Mesenchymal stem cell (in vitro differentiated cells and primary cell): ENCODE data around the gene PDE8A.

Experiments used
- DNase-seq: peaks from one replicate; pipeline ENCODE4 v3.0.0-alpha.2; 2013
- H2AFZ ChIP-seq: one replicate; pipeline ENCODE4 v1.6.1; 2013; ENCODE audit warnings: low read depth, mild to moderate bottlenecking, control low read depth, inconsistent platforms, low read length, moderate library complexity
- H2AK5ac ChIP-seq: 2 replicates; pipeline ENCODE4 v1.6.1; 2013; ENCODE audit warnings: low read length, moderate library complexity, mild to moderate bottlenecking, inconsistent platforms; ENCODE audit not compliant: severe bottlenecking
- H2BK120ac ChIP-seq: one replicate; pipeline ENCODE4 v1.6.1; 2013; ENCODE audit warnings: low read depth, mild to moderate bottlenecking, inconsistent platforms, low read length, moderate library complexity
- H2BK12ac ChIP-seq, 2 experiments: one replicate each; pipeline ENCODE4 v1.6.1; 2013; ENCODE audit warnings: inconsistent platforms in 2 of 2, low read length in 2 of 2, mild to moderate bottlenecking in 2 of 2, moderate library complexity in 2 of 2, control low read depth in 1 of 2
- H2BK15ac ChIP-seq: one replicate; pipeline ENCODE4 v1.6.1; 2013; ENCODE audit warnings: mild to moderate bottlenecking, low read depth, inconsistent platforms; ENCODE audit not compliant: poor library complexity, severe bottlenecking
- H2BK5ac ChIP-seq: 2 replicates; pipeline ENCODE4 v1.6.1; 2013; ENCODE audit warnings: low read depth, mild to moderate bottlenecking, low read length, control low read depth, inconsistent platforms; ENCODE audit not compliant: poor library complexity, severe bottlenecking
- H3K14ac ChIP-seq, 2 experiments: one replicate each; pipeline ENCODE4 v1.6.1; 2013; ENCODE audit warnings: inconsistent platforms in 2 of 2, low read length in 2 of 2, control low read depth in 1 of 2, mild to moderate bottlenecking in 1 of 2, moderate library complexity in 1 of 2
- H3K18ac ChIP-seq, 2 experiments: one replicate each; pipeline ENCODE4 v1.6.1; 2013; ENCODE audit warnings: inconsistent platforms in 2 of 2, low read length in 2 of 2, control low read depth in 1 of 2, low read depth in 1 of 2, mild to moderate bottlenecking in 1 of 2
- H3K23ac ChIP-seq, 2 experiments: one replicate each; pipeline ENCODE4 v1.6.1; 2013; ENCODE audit warnings: inconsistent platforms in 2 of 2, low read length in 2 of 2, mild to moderate bottlenecking in 2 of 2, moderate library complexity in 2 of 2, control low read depth in 1 of 2
- H3K27ac ChIP-seq: 2 replicates; pipeline ENCODE4 v1.5.1; 2013; ENCODE audit warnings: mild to moderate bottlenecking, moderate library complexity, low read length, control low read depth, inconsistent platforms; ENCODE audit not compliant: poor library complexity, severe bottlenecking
- H3K27me3 ChIP-seq, 2 experiments: 2 replicates each; pipeline versions ENCODE4 v1.6.1 to v1.7.0; 2013; ENCODE audit warnings: low read length in 2 of 2, mild to moderate bottlenecking in 2 of 2, moderate library complexity in 2 of 2, control low read depth in 1 of 2, inconsistent platforms in 1 of 2; ENCODE audit not compliant: control insufficient read depth in 1 of 2, insufficient read depth in 1 of 2
- H3K36me3 ChIP-seq, 2 experiments: 2 replicates each; pipeline versions ENCODE4 v1.6.1 to v1.7.0; 2013; ENCODE audit warnings: low read length in 2 of 2, control low read depth in 1 of 2, inconsistent platforms in 1 of 2, low read depth in 1 of 2, mild to moderate bottlenecking in 1 of 2; ENCODE audit not compliant: insufficient read depth in 2 of 2, control insufficient read depth in 1 of 2
- H3K4ac ChIP-seq, 2 experiments: one replicate each; pipeline ENCODE4 v1.6.1; 2013; ENCODE audit warnings: inconsistent platforms in 2 of 2, low read length in 2 of 2, mild to moderate bottlenecking in 2 of 2, moderate library complexity in 2 of 2, control low read depth in 1 of 2, low read depth in 1 of 2
- H3K4me1 ChIP-seq: 2 replicates; pipeline ENCODE4 v1.6.1; 2013; ENCODE audit warnings: low read depth, low read length, control low read depth; ENCODE audit not compliant: control insufficient read depth, insufficient read depth
- H3K4me2 ChIP-seq: 2 replicates; pipeline ENCODE4 v1.6.1; 2013; ENCODE audit warnings: low read length, mild to moderate bottlenecking, inconsistent platforms; ENCODE audit not compliant: poor library complexity, severe bottlenecking
- H3K4me3 ChIP-seq, 2 experiments: 2 replicates each; pipeline versions ENCODE4 v1.5.1 to v1.7.0; 2013; ENCODE audit warnings: low read length in 2 of 2, mild to moderate bottlenecking in 2 of 2, control low read depth in 1 of 2, low read depth in 1 of 2; ENCODE audit not compliant: insufficient read depth in 1 of 2
- H3K79me1 ChIP-seq: replicated peaks from 2 replicates; pipeline ENCODE4 v1.6.1; 2013; ENCODE audit warnings: mild to moderate bottlenecking, control low read depth, low read length, inconsistent platforms; ENCODE audit not compliant: poor library complexity, severe bottlenecking
- H3K9ac ChIP-seq: 2 replicates; pipeline ENCODE4 v1.7.0; 2013; ENCODE audit warnings: mild to moderate bottlenecking, low read length, moderate library complexity
- H3K9me3 ChIP-seq: 2 replicates; pipeline ENCODE4 v1.7.0; 2013; ENCODE audit warnings: mild to moderate bottlenecking, low read length; ENCODE audit not compliant: control insufficient read depth
- H4K8ac ChIP-seq: one replicate; pipeline ENCODE4 v1.6.1; 2013; ENCODE audit warnings: inconsistent platforms, mild to moderate bottlenecking, low read length, moderate library complexity
- H4K91ac ChIP-seq: one replicate; pipeline ENCODE4 v1.6.1; 2013; ENCODE audit warnings: mild to moderate bottlenecking, low read length, inconsistent platforms
- WGBS: methylation state at CpG from one replicate; pipeline ENCODE4 v1.1.7; 2013; ENCODE audit warnings: mixed read lengths; 5-methylcytosine and 5-hydroxymethylcytosine counted together

PDE8A gene

DNA sequence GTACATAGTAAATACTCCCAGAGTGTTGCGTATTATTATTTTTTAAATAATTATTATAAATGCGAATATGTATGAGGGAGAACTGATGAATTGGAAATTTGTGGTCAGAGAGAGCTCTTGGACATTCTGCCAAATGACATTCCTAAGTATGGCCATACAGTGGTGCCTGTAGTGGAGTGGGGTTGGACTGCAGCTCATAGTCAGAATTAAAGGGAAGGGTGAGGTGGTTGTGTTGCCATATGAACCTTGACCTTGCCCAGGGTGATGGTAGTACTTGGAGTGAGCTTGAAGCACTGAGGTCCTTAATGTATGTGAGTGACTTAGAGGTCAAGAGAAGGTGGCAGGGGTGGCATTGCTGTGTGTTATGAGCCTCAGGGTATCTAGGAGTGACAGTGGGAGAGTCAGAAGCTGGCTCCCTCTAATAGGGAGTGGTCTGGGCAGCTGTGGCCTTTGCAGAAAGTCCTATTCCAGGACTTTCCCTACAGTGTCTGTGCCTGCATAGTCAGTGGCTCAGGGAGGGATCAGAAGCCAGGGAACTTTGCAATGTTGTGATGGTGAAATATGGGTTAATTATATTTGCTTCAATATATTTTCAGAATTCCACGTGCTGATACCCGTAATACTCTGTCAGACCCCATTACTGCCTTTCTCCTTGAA lies 26.2 kb downstream of the PDE8A start:
- Histone ChIP-seq H2AK5ac (no peak overlapping the region), H3K27ac (no peak overlapping the region), H3K36me3 (no peaks in the 10 kb centered on the region), H3K9me3 (no peaks in the 10 kb centered on the region), H3K9ac (no peak overlapping the region), H4K91ac (no peak overlapping the region), H3K14ac (no peak overlapping the region), H3K27me3 (no peaks in the 10 kb centered on the region), H4K8ac (no peak overlapping the region), H3K18ac (peak overlapping the region in 1 of 2 experiments; percentile 77), H2AFZ (no peak overlapping the region), H2BK5ac (no peak overlapping the region), H3K4me2 (no peak overlapping the region), H3K4me1 (peaks cover 4% of the 10 kb centered on the region), H3K79me1 (peaks cover 28% of the 10 kb centered on the region), H3K4ac (peak overlapping the region; percentile 4 to 15), H2BK12ac (peak overlapping the region in 1 of 2 experiments; percentile 2), H2BK15ac (no peak overlapping the region), H3K4me3 (no peak overlapping the region), H2BK120ac (no peak overlapping the region), H3K23ac (no peak overlapping the region)
- DNase-seq, result no peak
- WGBS, result 89% methylated on average over 4 of the region's 4 CpGs

DNA sequence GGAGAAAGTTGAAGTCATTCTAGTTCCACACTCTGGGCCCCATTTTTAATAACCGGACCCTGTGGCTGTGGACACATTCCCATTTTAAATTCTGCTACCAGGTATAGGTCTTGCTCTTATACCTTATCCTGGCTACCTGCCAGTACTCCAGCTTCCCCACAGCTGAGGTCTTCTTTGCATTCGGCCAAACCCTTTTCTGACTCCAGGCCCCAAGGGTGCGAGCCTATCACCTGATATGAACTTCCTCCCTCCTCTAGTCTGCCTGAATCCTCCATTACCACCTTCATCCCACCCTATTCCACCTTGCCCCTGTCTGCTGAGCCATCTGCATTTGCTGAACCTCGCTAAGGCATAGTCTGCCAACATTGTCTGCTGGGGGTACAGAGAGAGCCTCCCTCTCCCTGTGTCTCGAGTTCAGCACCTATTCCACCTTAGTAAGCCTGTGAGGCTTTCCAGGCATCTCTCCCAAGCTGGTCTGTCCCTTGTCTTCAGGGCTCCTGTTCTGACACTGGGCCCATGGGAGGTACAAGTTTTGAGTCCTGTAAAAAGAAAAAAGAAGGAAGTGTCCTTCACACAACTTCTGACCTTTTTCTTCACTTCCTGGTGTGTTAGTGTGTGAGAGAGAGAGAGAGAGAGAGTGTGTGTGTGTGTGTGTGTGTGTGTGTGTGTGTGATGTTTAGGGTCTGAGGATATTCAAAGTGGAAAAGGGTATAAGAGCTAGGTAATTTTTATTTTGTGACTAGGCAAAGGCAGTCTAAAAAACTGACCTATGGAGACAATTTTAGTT lies 27.0 kb downstream of the PDE8A start:
- peak overlapping the region in 1 of 2 experiments; percentile 89 for H3K14ac ChIP-seq
- H3K4ac ChIP-seq, result peak overlapping the region; percentile 7 to 34
- H3K23ac ChIP-seq, result no peak overlapping the region
- H4K8ac ChIP-seq, result peak overlapping the region; percentile 78
- peaks cover 4% of the 10 kb centered on the region for H3K4me1 ChIP-seq
- peaks cover 25% of the 10 kb centered on the region for H3K79me1 ChIP-seq
- no peak overlapping the region for H2BK5ac ChIP-seq
- no peak overlapping the region for H2AK5ac ChIP-seq
- H2AFZ ChIP-seq, result no peak overlapping the region
- H3K27me3 ChIP-seq, result no peaks in the 10 kb centered on the region
- peak overlapping the region; percentile 51 to 98 for H2BK12ac ChIP-seq
- H2BK120ac ChIP-seq, result no peak overlapping the region
- no peak overlapping the region for H3K9ac ChIP-seq
- no peaks in the 10 kb centered on the region for H3K36me3 ChIP-seq
- peak overlapping the region; percentile 31 to 73 for H3K18ac ChIP-seq
- H3K9me3 ChIP-seq, result no peaks in the 10 kb centered on the region
- no peak overlapping the region for H3K4me2 ChIP-seq
- no peak overlapping the region for H3K4me3 ChIP-seq
- no peak overlapping the region for H3K27ac ChIP-seq
- peak overlapping the region; percentile 15 for H4K91ac ChIP-seq
- H2BK15ac ChIP-seq, result no peak overlapping the region
- no peak for DNase-seq
- 81% methylated on average over 5 of the region's 5 CpGs for WGBS

DNA sequence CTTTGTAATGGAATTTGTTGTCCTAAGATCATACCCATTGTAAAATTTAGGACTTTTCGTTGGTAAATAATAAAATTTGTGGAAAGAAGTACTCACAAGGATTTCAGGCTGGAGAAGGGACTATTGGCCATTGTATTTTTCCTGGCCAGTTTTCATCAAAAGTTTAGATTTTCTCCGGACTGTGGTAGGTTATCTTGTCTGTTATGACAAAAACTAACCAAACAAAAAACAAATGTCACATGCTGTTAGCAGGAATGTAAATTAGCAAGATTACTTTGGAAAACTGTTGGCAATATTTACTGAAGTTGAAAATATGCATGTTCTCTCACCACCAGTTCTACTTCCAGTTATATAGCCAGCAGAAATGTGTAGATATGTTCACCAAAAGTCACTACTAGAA lies 27.8 kb downstream of the PDE8A start:
- H2BK15ac ChIP-seq, result no peak overlapping the region
- H2BK5ac ChIP-seq, result no peak overlapping the region
- no peak overlapping the region for H2BK120ac ChIP-seq
- no peak overlapping the region for H2AFZ ChIP-seq
- no peak overlapping the region for H3K14ac ChIP-seq
- WGBS, result 88% methylated on average over 1 of the region's 2 CpGs
- no peaks in the 10 kb centered on the region for H3K27me3 ChIP-seq
- H3K27ac ChIP-seq, result no peak overlapping the region
- H3K4ac ChIP-seq, result no peak overlapping the region
- no peaks in the 10 kb centered on the region for H3K36me3 ChIP-seq
- H2BK12ac ChIP-seq, result no peak overlapping the region
- H4K91ac ChIP-seq, result no peak overlapping the region
- H3K9me3 ChIP-seq, result no peaks in the 10 kb centered on the region
- H3K4me3 ChIP-seq, result no peak overlapping the region
- peak; percentile 40 for DNase-seq
- H3K9ac ChIP-seq, result no peak overlapping the region
- H2AK5ac ChIP-seq, result no peak overlapping the region
- H3K23ac ChIP-seq, result no peak overlapping the region
- no peak overlapping the region for H3K4me2 ChIP-seq
- peaks cover 4% of the 10 kb centered on the region for H3K4me1 ChIP-seq
- H3K79me1 ChIP-seq, result peaks cover 23% of the 10 kb centered on the region
- H3K18ac ChIP-seq, result no peak overlapping the region
- no peak overlapping the region for H4K8ac ChIP-seq

DNA sequence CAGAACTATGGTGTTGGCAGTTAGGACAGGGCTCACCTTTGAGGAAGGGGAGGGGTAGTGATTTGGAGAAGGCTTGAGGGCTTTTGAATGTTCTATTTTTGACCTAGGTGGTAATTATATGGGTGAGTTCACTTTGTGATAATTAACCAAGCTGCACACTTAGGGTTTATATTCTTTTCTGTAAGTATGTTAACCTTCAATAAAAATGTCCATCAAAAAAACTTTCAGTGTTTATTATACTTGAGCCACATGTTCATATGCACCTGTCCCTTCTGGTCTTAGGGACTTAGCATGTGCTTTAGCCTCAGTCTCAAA lies 28.4 kb downstream of the PDE8A start:
- Histone ChIP-seq H3K79me1 (peaks cover 23% of the 10 kb centered on the region), H2BK5ac (no peak overlapping the region), H4K8ac (no peak overlapping the region), H4K91ac (no peak overlapping the region), H3K4ac (no peak overlapping the region), H2AK5ac (no peak overlapping the region), H3K36me3 (no peaks in the 10 kb centered on the region), H3K4me1 (peaks cover 4% of the 10 kb centered on the region), H3K14ac (no peak overlapping the region), H2AFZ (no peak overlapping the region), H3K9ac (no peak overlapping the region), H3K27ac (no peak overlapping the region), H3K23ac (no peak overlapping the region), H3K27me3 (no peaks in the 10 kb centered on the region), H3K4me2 (no peak overlapping the region), H2BK12ac (no peak overlapping the region), H2BK15ac (no peak overlapping the region), H3K4me3 (no peak overlapping the region), H3K18ac (no peak overlapping the region), H2BK120ac (no peak overlapping the region), H3K9me3 (no peaks in the 10 kb centered on the region)
- no peak for DNase-seq
